HG02798 (cell line): ENCODE data around the gene TMEM214.

ENCODE experiments used
- ATAC-seq: cut with Tn5 transposase; IDR thresholded peaks from one replicate; pipeline ENCODE4 v1.9.1; 2021; ENCODE audit warnings: mild to moderate bottlenecking; ENCODE audit not compliant: unreplicated experiment, poor library complexity

TMEM214 gene

GRCh38 chr2:27038012-27038411, 5.2 kb downstream of the TMEM214 start:
- no peak for ATAC-seq

GRCh38 chr2:27038631-27039339, 6.0 kb downstream of the TMEM214 start:
- no peak for ATAC-seq

DNA sequence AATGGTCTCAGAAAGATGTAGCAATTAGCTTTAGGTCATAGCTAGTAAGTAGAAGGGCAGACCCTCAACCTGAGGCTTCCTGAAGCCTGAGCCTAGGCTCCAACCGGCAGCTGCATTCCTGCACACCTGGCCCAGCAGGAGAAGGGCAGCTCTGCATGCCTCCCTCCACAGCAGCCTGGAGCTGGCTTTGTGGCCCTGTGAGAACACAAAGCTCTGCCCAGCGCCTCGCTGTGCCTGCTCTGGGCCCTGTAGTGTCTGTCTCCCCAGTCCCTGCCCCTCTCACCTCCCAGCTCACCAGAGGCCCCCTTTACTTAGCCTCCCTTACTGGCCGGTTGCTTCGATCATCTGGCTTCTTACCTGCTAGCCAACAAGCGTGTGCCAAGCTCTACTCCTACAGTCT, 6.7 kb downstream of the TMEM214 start:
- no peak for ATAC-seq

DNA sequence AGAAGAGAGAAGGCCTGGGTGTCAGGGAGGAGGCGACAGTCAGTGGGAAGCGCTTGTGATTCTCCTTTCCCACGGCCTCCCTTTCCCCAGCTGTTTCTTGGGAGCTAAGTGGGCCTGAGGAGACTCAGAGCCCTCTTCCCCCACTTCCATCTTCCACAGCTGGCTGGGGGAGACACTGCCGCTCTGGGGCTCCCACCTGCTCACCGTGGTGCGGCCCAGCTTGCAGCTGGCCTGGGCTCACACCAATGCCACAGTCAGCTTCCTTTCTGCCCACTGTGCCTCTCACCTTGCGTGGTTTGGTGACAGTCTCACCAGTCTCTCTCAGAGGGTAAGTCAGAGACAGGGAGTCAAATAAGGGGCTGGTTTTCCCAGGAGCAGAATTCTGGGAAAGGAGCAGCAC, 7.1 kb downstream of the TMEM214 start:
- no peak for ATAC-seq

DNA sequence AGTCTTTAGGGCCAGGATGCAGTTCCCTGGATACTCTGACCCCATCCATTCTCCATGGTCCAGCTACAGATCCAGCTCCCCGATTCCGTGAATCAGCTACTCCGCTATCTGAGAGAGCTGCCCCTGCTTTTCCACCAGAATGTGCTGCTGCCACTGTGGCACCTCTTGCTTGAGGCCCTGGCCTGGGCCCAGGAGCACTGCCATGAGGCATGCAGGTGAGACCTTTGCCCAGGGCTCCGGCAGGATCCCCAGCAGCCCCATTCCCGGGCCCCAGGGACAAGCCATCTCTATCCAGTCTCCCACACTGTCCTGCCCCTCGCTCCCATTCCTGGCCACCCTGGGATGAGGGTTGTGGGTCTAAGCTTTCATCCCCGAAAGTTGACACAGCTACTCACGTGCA, 7.5 kb downstream of the TMEM214 start:
- ATAC-seq: no peak

- peak; percentile 23 for ATAC-seq
Measured at GRCh38 chr2:27041752-27042151, 9.0 kb downstream of the TMEM214 start.

DNA sequence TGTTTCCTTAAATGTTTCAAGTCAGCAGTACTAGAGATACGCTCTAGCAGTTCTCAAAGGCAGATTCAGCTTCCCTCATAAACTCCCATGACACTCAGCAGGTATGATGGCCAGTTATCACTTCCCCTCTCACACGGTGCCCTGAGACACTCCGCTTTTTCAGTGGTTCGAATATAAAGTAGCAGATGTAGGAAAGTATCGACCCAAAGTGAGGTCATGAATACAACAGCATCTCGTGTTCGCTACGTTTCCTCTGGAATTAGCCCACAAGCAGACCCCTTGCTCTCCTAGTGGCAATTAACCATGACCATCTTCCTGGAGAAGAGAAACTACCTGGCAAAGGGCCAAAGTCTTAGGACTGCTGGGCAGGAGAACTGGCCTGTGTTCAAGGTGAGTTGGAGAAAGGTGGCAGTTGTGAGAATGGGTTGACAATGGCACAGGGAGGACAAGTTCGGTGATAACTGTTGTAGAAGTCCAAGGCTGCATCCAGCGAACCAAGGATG, 9.4 kb downstream of the TMEM214 start:
- ATAC-seq: peak; percentile 41

DNA sequence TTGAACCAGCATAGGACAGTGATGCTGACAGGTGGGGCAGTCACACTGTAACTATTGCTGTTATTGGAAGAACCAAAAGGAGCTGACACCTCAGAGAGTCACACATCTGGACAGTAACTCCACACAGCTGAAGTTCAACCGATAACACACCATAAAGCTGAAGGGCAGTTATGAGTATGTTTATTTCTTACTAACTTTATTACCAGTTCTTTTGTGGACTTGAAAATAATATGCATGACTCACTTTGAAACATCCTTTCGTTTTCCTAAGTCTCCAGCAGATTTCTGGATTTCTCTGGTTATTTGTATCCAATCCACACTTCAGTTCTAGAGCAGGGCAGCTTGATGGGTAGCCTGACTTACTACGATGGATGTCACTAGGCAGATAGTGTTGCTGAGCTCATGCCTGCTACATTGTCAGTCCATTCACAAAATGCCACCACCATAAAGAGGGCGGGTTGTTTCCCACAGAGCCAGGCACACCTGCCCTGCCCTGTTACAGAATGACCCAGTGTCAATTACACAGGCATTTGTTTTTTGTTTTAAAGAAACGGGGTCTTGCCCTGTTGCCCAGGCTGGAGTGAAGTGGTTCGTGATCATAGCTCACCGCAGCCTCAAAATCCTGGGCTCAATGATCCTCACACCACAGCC, 10.3 kb downstream of the TMEM214 start:
- no peak for ATAC-seq

DNA sequence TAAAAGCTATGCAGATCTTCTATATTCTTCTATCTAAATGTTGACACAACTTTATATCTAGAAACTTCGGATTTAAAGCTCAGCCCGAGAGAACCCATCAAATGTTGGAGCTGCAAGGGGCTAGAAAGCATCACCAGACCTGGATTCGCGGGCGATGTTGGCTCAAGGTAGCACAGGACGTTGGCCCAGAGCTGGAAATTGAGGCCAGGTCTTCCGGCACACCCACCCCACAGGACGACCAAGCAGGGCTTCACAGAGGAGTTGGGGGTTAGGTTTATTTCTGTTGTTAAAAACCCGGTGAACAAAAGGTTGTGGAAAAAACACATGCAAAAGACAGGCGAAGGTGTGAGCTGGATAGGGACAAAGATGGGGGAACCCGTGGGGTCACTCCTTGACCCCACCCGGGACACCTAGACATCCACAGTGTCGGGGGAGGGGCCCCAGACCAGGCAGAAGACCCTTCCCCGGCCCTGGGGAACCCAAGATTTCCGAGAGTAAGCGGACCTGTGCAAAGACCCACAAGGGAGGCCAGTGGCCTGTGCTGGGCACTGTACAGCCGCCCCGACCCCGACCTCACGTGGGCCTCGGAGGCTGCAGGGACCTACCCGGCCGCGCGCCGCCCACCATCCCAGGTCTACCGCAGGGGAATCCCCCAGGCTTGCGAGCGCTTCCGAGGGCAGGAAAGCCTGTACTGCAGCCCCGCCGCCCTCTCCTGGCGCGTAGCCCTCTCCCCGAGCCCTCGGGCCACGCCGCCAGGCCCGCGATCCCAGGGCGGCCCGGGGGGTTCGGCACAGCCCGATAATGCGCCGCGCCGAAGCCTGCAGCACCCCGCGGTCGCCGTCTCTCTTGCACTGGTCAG, 16.9 kb downstream of the TMEM214 start:
- peak; percentile 17 for ATAC-seq

GRCh38 chr2:27050281-27050995, 17.7 kb downstream of the TMEM214 start:
- peak; percentile 65 for ATAC-seq

- ATAC-seq: peak; percentile 73
Measured at GRCh38 chr2:27050996-27051901, 18.5 kb downstream of the TMEM214 start, which contains the start of gene AGBL5. Gene AGBL5 (plus strand): TSS chr2:27051668. CDS start chr2:27052959, 1,291 bp downstream.

GRCh38 chr2:27051902-27052645, 19.3 kb downstream of the TMEM214 start:
- ATAC-seq: no peak

GRCh38 chr2:27053321-27053720, 20.6 kb downstream of the TMEM214 start:
- ATAC-seq: no peak

- no peak for ATAC-seq
Measured at GRCh38 chr2:27053776-27054175, 21.0 kb downstream of the TMEM214 start.

DNA sequence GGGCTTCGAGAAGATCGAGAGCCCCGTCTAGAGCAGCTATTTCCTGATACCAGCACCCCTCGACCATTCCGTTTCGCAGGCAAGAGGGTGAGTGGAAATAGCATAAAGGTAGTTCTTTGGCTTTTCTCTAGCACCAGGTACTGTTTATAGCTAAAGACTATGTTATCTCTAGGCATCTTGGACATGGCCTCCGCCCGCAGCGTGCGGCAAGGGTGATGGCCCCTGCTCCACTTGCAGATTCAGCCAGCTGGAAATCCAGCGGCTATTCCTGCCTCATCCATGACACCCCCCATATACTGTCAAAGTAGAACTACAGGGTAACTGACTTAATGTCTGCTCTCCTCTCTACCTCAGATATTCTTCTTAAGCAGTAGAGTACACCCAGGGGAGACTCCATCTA, 22.0 kb downstream of the TMEM214 start:
- ATAC-seq: no peak

DNA sequence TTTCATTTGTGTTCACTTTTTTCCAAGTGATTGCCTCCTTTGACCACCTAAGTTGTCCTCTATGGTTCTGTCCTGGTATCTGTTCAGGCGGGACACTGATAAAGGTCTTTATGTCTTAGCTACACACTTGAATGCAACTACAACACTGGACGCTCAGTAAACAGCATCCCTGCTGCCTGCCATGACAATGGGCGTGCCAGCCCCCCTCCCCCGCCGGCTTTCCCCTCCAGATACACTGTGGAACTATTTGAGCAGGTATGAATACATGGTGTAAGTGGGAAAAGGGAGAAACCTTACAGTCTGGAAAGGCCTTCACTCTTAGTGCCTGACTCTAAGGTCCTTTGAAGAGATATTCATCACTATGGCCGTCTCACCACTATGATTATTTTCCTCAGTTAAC, 24.4 kb downstream of the TMEM214 start:
- no peak for ATAC-seq

DNA sequence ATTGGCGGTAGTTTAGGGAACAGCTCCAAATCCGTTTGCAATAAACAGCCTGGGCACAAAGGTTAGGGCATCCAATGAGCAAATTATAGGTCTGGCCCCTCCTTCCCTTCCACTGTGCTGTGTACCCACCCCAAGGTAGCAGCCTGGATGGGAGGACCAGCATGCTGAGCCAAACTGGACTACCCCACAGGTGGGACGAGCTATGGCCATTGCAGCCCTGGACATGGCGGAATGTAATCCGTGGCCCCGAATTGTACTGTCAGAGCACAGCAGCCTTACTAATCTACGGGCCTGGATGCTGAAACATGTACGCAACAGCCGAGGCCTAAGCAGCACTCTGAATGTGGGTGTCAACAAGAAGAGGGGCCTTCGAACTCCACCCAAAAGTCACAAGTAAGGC, 25.4 kb downstream of the TMEM214 start:
- ATAC-seq: no peak

DNA sequence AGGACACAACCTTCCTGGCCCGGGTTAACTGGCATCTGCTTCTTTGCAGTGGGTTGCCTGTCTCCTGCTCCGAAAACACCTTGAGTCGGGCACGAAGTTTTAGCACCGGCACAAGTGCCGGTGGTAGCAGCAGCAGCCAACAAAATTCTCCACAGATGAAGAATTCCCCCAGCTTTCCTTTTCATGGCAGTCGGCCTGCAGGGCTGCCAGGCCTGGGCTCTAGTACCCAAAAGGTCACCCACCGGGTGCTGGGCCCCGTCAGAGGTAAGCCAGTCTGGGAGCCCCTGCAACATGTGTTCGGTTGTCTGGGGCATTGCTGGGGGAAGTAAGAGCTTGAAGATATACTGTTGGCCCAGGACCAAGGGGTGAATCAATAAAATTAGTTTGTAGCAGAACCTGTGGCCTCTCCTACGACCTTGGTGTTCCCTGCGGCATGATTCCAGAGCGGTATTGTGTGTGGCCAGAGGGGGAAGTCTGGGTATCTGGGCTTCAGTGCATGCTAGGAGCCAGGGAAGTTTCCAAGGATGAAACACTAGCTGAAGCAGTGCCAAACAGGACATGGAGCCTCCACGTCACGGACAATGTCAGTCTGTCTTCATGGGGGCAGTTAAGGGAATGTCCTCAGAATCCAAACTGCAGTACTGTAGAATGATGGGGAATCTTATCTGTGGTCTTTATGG, 26.5 kb downstream of the TMEM214 start:
- no peak for ATAC-seq
